ENCODE measurements around the gene STK10. TPM values are rescaled to one million over a fixed set of nuclear protein-coding genes. Genes with fewer than 3 reads are reported as not detected.

The STK10 gene
- polyA plus RNA-seq, 4 donors = 15.3 to 19.1 (median 16.1) TPM

DNA sequence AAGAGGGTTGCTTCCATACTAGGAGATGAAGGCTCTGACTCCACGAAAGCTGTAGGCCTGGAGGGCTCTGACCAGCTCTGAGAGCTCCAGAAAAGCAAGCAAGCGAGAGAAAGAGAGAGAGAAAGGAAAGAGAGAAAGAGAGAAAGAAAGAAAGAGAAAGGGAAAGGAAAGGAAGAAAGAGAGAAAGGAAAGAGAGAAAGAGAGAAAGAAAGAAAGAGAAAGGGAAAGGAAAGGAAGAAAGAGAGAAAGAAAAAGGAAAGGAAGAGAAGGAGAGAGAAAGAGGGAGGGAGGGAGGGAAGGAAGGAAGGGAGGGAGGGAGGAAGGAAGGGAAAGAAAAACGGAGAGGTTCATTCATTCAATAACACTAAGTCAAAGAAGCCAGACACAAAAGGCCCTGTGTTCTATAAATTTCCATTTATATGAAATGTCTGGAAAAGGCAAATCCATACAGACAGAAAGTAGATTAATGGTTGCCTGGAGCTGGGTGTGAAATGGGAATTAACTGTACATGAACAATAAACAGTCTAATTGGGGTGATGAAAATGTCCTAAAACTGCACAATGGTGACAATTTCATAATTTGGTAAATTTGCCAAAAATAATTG is 1.8 kb upstream of the STK10 start:
- no peak for DNase-seq (ENCODE audit: low read depth in 4 of 4, low spot score in 3 of 4)

DNA sequence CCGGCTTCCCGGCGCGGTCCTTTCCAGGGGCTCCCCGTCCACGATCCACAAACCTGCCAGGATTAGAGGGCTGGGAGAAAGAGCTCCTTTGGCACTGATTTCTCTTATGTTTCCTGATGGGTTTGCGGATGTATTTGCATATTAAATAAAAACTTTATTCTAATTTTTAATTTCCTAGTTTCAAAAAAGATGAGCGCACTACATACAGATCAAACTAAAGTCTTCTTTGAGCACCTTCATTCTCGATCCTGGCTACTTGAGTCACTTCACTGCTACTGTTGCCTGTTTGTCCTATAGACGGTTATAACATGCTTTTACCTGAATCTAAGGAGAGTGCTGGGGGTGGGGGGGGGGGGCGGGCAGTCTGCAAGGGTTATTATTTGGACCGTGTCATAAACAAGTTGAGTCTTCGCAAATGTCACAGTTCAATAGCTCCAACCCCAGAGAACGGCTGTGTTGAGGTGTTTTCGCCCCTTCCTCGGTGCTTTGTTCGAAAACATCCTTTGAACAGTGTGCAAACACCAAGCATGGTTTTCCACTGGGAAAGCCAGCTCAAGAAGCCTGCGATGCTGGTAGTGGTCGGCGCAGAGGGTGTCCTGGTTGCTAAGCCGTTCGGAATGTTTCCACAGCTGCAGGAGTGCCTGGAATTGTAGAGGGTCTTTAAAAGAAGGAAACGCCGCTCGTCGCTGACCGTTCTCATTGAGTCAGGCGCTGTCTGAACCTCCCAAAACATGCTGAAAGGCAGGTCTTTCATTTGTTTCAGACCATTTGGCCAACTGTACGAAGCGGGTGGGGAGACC is 1.1 kb upstream of the STK10 start:
- peak in 1 of 4 donors; percentile 26 for DNase-seq (ENCODE audit: low read depth in 4 of 4, low spot score in 3 of 4)

DNA sequence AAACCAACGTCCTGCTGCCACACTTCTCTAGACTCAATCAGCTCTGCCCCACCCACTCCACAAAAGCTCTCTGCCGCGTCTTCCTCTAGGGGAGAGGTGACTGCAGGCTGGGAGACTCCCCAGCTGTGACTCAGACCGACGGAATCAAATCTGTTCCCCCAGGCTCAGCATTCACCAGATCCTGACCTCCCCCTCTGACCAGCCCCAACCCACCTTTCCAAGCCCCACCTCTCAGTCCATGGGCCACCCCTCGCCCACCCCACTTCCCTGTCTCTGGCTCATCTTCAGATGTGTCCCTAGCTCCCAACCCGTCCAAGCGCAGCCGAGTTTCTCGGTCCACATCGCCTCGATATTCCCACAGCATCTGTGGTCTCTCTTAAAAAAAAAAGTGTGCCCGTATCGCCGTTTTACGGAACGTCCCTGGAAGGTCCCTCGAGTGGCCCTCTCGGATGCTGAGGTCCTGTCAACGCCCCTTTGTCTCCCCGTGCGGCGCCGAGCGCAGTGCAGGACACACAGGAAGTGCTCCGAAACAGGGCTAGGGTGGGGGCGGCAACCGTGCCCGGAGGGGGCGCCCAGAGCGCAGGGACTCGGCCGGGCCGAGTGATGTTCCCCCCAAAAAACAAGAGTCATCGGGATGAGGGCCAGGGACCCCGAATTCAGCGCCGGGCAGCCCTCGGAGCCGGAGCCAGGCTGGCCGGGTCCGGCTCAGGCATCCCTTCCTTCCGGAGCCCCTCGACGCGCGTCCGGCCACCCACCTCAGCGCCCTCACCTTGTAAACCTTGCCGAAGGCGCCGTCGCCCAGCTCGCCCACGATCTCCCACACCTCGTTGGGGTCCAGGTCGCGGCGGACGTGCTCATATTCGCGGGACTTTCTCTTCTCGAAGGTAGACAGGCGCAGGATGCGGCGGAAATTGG is 649 bp downstream of the STK10 start:
- peak in 1 of 4 donors; percentile 31 for DNase-seq (ENCODE audit: low read depth in 4 of 4, low spot score in 3 of 4)

DNA sequence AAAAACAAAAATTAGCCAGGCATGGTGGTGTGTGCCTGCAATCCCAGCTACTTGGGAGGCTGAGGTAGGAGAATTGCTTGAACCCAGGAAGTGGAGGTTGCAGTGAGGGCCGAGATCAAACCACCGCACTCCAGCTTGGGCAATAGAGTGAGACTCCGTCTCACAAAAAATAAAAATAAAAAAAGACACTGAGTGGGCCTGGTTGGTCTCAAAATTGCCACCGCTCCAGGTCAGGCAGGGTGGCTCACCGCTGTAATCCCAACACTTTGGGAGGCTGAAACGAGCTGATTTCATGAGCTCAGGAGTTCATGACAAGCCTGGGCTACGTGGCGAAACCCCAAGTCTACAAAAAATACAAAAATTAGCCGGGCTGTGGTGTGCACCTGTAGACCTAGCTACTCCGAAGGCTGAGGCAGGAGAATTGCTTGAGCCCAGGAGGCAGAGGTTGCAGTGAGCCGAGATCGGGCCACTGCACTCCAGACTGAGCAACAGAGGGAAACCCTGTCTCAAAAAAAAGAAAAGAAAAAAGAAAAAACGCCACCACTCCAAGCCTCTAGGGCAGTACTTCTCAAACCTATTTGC is 1.8 kb downstream of the STK10 start:
- no peak for DNase-seq (ENCODE audit: low read depth in 4 of 4, low spot score in 3 of 4)

DNA sequence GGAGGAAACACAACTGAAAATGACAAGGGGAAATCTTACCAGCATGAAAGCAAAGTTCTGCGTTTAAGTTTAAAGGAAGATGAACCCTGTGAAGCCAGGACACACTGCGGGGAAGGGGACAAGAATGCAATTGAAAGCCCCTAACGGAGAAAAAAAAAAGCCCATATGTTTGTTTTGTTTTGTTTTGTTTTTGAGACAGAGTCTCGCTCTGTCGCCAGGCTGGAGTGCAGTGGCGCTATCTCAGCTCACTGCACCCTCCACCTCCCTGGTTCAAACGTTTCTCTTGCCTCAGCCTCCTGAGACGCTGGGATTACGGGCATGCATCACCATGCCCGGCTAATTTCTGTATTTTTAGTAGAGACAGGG is 2.9 kb downstream of the STK10 start:
- DNase-seq (ENCODE audit: low read depth in 4 of 4, low spot score in 3 of 4) = no peak

DNA sequence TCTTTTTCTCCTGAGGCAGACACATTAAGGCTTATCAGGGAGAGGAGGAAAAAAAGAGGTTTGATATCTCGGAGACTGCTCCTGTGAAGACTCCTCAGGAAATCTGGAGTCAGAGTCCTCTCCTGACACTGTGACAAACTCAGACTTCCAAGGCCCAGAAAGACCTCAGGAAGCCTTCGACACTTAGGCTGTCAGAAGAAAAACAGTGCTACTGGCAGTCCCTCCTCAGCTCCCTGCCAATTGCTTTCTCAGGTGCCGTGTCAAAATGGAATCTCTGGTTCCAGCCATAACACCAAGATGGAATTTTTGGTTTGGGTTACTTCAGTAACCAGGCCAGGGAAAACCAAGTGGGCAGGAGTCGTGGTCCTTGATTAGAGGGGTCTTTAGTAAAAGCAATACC is 4.1 kb downstream of the STK10 start:
- DNase-seq (ENCODE audit: low read depth in 4 of 4, low spot score in 3 of 4) = no peak

DNA sequence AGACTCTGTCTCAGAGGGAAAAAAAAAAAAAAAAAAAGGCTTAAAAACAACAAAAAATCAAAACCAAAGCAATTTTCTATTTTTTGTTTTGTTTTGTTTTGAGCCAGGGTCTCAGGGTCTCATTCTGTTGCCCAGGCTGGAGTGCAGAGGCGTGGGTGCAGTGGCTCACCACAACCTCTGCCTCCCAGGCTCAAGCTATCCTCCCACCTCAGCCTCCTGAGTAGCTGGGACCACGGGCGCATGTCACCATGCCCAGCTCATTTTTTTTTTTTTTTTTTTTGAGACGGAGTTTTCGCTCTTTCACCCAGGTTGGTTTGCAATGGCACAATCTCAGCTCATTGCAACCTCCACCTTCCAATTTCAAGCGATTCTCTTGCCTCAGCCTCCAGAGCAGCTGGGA is 5.7 kb downstream of the STK10 start:
- DNase-seq (ENCODE audit: low read depth in 4 of 4, low spot score in 3 of 4) = no peak

DNA sequence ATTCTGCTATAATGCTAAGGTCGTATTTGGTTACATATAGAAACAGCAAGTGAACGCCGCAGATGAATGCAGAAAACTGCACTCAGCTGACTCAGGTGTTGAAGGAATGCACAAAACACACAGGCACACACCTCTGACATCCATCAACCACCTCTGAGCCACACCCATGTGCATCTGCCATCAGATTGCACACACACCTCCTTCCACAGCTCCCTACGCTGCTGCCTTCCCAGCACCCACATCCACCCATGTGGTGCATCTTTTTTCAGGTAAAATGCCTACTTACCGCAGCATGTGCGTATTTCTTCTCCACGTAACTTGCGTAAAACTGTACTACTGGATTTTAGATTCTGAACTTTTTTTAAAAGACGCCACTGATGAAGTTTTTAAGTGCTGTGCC is 7.1 kb downstream of the STK10 start:
- no peak for DNase-seq (ENCODE audit: low read depth in 4 of 4, low spot score in 3 of 4)

DNA sequence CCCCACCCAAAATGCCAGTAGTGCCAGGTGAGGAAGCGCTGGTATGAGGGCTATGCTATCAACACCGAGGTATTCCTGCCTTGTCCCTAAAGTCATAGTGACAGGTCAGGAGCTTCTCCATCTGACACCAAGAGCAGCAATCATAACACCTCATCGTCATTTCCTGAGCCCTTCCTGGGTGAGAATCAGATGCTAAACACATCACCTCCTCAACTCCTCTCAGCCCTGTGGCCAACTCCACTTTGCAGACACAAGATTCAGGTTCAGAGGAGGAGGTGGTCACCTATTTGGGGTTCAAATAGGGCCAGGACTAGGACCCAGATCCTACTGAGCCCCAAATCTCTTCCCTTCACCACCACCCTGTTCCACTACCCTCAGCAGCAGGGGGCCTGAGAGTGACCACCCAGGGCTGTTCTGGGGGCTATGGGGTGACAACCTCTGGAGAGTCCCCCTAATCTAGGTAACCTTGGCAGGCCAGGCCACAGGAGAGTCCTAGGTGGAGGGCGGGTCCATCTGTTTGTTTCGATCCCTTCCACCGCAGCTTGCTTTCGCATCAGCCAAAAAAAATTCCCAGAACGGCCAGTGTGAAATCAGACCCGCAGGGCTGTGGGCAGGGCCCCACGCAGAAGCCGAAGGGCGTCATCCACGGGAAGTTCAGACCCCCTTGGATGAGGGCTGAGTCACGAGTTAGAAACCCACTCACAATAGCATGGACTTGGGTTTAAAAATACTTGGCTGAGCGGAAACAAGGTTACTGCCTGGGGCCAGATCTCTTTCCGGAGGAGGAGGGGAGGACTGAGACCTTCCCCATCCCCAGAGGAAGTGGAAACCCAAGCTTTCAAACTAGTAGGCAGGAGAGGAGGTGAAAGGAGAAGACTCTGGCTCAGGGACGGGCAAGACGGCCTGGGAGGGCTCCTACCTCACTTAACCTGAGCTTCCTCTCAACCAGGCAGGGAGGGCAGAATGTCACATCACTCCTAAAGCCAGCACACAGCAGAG is 8.7 kb downstream of the STK10 start:
- DNase-seq (ENCODE audit: low read depth in 4 of 4, low spot score in 3 of 4) = no peak

DNA sequence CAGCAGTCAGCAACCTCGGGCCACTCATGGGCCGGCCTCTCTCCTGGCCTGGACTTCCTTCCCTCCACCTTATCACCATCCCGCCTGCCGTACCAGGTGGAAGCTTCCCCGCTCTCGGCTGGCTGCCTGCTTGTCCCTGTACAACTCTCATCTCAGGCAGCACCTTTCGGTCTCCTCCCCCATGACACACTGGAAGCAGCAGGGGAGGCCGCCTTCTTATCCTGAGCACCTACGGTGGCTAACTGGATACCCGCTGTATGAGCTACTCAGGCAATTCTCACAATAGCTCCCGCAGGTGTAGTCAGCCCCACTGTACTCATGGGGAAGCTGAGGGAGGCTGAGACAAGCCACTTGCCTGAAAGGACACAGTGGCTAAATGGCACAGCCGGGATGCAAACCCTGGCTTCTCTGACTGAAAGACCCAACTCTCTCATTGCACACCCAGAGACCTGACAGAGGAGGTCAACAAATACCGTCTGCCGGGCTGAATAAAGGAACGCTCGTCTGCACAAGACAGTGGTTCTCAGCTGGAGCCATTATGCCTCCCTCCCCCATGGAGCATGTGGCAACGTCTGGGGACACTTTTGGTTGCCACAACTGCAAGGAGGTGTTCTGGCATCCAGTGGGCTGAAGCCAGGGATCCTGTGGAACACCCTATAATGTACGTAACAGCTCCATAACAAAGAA is 9.6 kb downstream of the STK10 start:
- DNase-seq (ENCODE audit: low read depth in 4 of 4, low spot score in 3 of 4) = no peak

DNA sequence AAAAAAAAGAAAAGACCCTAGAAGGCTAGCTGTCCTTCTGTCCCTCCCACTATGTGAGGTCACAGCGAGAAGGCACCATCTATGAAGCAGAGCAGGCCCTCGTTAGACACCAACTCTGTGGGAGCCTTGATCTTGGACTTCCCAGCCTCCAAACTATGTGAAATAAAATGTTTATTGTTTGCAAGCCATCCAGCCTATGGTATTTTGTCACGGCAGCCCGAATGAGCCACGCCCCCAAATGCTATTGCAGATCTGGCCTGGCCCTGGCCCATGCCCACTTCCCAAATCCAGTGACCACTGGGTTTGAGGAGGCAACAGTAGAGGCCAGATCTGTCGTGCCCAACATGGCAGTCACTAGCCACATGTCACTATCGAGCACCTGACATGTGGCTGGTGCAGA is 10.8 kb downstream of the STK10 start:
- DNase-seq (ENCODE audit: low read depth in 4 of 4, low spot score in 3 of 4) = no peak

DNA sequence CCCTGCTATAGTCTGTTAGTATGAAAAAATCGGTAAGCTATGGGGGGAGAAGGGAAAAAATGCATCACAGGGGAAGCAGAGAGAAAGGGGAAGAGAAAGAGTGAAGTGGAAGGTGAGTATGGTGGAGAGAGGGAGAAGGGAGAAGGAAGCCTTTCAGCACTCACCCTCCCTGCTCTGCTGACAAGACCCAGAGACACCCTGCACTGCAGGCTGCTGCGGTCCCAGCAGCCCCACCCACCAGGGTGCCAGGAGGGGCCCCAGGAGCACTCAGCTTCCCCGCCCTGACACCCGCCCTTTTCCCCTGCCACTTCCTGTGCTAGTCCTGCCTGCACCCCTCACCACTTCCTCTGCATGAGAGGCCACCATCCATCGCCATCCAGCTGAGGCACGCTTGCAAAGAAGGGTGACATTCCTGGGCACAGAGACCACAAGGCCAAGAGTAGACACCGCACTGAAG is 12.7 kb downstream of the STK10 start:
- DNase-seq (ENCODE audit: low read depth in 4 of 4, low spot score in 3 of 4) = no peak

DNA sequence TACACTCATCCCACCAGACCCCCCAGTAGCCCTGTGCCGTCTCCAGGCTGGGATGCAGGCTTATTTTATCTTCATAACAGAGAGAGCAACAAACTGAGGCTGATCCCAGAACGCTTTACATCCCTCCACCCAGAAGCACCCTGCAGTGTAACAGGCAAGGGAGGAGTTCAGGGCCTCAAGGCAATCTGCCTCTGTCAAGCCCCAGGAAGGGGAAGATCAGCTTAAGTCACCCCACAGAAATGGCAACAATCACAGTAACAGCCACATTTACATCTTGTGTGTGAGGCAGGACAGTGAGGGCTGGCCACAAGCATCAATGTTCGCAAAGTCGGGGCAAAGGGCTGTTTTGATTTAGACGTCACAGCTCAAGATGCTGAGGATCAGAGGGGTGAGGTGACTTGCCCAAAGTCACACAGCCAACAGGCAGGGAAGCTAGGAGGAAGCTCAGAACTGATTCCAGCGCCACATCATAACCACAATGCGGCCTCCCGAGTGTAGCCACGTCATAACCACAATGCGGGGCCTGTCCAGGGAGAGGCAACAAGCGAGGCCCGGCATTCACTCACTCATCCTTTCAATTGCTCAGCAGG is 14.4 kb downstream of the STK10 start:
- DNase-seq (ENCODE audit: low read depth in 4 of 4, low spot score in 3 of 4) = no peak

DNA sequence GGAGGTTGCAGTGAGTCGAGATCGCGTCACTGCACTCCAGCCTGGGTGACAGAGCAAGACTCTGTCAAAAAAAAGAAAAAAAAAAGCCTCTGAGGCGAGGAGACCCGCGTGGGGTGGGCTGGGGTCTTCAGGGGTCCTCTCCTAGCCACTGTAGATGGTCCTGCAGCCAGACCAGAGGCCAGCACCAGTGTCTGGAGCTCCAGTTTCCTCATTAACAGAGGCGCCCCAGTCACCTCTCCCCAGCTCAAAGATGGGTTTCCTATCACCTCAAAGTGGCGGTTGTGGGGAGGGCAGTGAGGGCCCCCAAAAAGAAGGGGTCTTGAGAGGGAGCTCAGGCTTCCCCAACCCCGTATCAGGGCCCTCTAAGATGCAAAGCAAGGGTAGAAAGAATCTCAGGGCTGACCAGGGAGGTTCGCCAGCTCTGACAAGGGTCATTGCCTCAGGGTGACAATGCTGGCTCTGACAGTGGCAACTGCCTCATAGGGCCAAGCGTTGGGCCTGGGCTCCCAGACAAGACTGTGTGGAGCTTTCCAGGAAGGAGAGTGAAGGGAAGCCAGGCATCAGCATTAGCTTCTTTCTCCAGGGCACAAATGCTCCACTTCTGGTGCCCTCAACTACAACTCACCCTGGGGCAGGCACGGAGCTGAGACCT is 15.0 kb downstream of the STK10 start:
- DNase-seq (ENCODE audit: low read depth in 4 of 4, low spot score in 3 of 4) = no peak

DNA sequence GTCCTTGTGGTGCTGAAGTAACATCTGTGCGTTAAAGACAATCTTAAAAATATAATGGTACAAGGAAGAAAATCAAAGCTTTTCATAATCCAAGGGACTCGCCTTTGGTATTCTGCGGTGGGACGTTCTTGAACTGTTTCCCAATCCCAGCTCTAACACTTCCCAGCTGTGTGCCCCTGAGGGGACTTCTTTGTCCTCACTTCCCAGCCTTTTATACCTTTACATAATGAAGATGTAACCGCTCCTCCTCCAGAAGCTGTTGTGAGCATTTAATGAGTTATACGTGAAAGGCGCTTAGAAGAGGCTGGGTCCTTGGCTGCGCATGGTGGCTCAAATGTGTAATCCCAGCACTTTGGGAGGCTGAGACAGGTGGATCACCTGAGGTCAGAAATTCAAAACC is 16.9 kb downstream of the STK10 start:
- no peak for DNase-seq (ENCODE audit: low read depth in 4 of 4, low spot score in 3 of 4)

DNA sequence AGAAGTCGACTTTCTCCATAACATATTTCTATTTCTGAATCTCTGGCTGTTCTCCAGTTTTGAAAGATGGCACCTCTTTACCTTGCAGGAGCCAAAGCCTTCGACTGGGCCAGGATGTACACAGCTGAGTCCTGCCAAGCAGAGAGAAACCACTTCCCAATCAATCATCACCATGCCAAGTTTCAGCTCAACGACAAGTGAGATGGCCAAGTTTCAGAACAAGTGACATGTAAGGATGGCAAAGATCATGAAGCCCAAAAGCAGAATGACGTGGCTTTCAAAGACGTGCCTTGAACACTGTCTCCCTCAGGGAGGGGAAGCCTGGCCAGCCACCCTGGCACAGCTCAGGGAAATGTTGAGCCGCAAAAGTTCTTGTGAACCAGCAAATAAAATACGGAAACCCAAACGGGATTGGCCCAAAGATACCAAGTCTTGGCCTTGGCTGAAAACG is 17.7 kb downstream of the STK10 start:
- DNase-seq (ENCODE audit: low read depth in 4 of 4, low spot score in 3 of 4) = no peak

DNA sequence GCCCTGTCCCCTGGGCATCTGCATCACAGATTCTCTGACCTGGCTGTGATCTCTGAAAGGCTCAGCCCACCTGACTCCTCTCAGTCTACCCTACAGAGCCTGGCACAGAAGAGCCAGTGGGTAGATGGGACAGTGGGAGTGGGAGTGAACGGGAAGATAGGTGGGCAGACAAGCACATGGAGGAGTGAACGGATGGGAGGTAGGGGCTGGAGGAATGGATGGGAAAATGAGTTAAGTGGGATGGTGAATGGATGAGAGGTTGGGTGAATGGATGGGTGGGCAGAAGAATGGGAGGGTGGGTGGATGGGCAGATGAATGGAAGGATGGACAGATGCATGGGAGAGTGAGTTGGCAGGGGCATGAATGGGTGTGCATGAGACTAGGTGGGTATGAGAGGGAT is 18.8 kb downstream of the STK10 start:
- DNase-seq (ENCODE audit: low read depth in 4 of 4, low spot score in 3 of 4) = no peak

DNA sequence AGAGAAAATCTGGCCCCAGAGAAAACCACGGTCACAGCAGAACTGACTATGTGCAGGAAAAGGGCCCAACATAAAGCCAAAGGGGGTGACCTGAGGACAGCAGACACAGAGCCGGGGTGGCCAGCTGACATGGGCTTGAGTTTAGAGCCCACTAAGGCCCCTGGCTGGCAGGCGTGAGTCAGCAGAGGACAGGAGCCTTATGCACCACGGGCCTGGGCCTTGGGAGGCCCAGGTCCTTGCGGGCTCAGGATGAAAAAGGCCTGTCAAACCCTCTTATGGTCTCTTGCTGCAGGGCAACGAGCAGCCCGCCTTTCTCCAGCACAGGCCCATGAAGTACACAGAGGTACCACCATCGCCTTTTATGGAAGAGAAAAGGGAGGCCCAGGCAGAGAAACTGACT is 19.7 kb downstream of the STK10 start:
- DNase-seq (ENCODE audit: low read depth in 4 of 4, low spot score in 3 of 4) = no peak

Measured in right renal pelvis (tissue), 4 donors.